LNCaP clone FGC (cell line): ENCODE results near the gene NKAIN2.

Experiments
- DNase-seq: peaks from one replicate; pipeline ENCODE4 v3.0.0-alpha.2; 2011; ENCODE audit warnings: low read depth
- H3K4me3 ChIP-seq: 2 replicates; pipeline ENCODE4 v1.5.1; 2011; ENCODE audit warnings: mild to moderate bottlenecking, low read depth, low read length, control low read depth
- TF ChIP-seq, protein P1 (sequence below): IDR thresholded peaks from 2 replicates; pipeline ENCODE4 v1.5.1; 2012; ENCODE audit warnings: mild to moderate bottlenecking; ENCODE audit not compliant: control insufficient read depth, insufficient read depth; ENCODE audit errors: extremely low read depth

Gene NKAIN2

DNA sequence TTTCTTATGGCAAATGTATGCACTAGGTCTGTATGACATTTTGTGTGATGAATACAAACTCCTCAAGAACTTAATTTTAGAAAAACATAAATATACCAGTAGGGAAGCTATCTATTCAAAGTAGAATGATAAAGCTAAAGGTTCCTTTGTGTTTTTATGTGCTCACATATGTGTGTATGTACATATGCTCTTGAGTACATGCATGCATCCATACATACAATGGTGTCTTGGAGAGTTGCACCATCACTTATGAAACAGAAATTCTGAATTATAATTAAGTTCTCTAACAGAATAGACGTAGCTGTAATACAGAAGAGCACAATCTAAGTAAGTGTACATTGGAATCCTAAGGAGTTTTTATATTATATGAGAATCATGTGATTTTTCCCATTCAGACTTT lies 2.3 kb downstream of the NKAIN2 start:
- H3K4me3 ChIP-seq = no peak overlapping the region
- no peak for DNase-seq
- TF ChIP-seq, protein P1, sequence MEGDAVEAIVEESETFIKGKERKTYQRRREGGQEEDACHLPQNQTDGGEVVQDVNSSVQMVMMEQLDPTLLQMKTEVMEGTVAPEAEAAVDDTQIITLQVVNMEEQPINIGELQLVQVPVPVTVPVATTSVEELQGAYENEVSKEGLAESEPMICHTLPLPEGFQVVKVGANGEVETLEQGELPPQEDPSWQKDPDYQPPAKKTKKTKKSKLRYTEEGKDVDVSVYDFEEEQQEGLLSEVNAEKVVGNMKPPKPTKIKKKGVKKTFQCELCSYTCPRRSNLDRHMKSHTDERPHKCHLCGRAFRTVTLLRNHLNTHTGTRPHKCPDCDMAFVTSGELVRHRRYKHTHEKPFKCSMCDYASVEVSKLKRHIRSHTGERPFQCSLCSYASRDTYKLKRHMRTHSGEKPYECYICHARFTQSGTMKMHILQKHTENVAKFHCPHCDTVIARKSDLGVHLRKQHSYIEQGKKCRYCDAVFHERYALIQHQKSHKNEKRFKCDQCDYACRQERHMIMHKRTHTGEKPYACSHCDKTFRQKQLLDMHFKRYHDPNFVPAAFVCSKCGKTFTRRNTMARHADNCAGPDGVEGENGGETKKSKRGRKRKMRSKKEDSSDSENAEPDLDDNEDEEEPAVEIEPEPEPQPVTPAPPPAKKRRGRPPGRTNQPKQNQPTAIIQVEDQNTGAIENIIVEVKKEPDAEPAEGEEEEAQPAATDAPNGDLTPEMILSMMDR = no peak

DNA sequence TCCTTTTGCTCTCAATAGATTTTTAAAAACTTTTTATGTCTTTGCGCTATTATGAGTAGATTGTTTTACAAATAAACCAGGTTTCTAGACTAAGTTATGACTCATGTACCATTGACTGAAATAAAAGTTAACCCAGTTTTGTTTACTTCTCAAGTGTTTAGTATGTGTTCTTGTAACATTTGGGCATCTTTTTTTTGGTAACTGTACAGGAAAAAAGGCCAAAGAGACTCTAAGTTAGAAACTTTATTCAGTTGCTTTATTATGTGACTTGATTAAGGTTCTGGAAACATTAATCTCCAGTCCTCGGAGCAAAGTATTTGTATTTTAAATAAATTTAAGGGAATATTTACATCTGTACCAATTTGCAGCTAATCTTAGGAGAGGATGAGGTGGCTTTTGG lies 2.9 kb downstream of the NKAIN2 start:
- no peak for DNase-seq
- TF ChIP-seq, protein P1 = no peak
- no peak overlapping the region for H3K4me3 ChIP-seq

DNA sequence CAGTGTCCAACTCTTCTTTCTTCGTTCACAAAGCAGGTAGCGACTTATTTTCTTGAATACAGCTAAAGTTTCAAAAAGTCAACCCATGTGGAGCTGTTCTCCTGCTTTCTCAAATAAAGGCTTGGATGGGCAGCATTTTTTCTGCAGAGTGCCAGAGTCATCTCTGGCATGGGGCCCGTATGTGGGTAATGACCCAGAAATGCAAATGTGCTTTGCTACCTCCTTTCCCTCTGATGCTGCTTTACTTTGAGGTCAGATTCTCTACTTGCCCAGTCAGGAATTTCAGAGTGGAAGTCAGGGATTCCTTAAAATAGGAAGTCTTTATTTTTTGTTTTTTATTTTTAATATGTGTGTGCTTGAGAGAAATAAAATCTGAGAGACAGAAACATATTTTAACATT lies 4.9 kb downstream of the NKAIN2 start:
- DNase-seq = no peak
- TF ChIP-seq, protein P1 = no peak

DNA sequence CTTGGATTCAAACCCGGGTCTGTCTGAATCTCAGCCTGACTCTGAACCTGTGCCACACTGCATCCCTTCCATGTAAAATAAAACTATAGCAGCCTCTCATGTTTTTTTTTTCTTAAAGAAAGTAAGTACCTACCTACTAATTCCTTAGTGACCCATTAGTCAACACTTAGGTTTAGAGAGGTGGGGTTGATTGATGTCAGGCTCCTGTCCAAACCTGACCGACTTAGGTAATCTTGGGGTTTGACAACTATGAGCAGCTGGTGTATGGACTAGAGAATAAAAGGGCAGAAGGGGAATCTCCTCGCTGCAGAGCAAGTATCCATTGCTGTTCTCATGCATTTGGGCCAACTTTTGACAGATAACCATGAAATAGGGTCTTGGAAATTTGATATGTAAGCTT lies 6.5 kb downstream of the NKAIN2 start:
- TF ChIP-seq, protein P1 = no peak
- H3K4me3 ChIP-seq = no peak overlapping the region
- DNase-seq = no peak

More for the DNA sequence above, 4.9 kb downstream of the NKAIN2 start:
- no peak overlapping the region for H3K4me3 ChIP-seq

DNA sequence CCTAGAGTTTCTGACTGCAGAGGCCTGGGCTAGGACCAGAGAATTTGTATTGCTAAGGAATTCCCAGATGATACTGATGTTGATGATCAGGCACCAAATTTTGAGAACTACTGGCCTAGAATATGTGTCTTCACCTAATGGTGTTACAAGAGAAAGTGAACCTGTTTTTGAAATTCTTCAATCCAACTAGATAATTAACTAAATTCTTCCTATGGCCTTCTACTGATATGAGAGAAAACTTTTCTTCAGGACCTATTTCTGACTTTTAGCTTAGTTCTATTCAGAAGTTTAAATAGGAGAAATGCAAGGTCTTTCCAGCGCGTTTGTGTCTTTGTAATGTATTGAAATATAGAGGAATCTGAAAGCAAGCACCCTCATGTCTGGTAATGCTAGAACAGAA lies 7.3 kb downstream of the NKAIN2 start:
- no peak overlapping the region for H3K4me3 ChIP-seq
- TF ChIP-seq, protein P1 = no peak
- DNase-seq = no peak

DNA sequence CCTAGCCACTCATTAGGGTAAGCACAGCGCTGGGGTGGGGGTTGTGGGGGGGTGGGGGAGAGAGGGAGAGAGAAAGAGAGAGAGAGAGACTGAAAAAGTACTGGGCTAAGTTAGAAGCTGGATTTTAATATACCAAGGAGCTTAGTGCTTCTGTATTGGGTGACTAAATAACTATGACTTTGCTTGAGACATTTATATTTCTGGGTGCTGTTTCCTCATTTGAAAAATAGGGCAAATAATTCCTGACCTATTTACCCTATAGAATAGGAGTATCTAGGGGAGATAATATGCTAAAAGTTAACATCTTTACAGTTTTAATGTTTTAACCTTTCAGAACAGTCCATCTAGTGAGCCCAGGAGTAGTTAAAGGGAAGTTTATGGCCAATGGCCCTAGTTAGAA lies 7.7 kb downstream of the NKAIN2 start:
- TF ChIP-seq, protein P1 = no peak
- DNase-seq = no peak
- H3K4me3 ChIP-seq = no peak overlapping the region

DNA sequence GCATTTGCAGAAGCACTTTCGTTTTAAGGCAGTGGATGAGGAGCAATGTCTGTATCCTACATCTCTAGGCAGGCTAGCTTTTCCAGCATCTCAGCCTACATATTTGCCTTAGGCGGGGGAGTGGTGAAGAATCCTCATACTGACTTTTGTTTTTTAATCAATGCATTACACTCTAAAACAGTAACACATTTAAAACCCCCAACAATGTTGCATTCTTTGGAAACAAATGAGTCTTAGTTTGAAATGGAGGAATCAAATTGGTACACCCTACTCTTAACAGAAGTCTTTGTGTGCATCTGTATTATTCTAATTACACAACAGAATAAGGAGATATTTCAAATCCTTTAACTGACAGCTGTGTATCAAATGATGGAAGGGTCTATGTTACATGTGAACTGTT lies 9.0 kb downstream of the NKAIN2 start:
- no peak for DNase-seq
- TF ChIP-seq, protein P1 = no peak
- no peak overlapping the region for H3K4me3 ChIP-seq
